IPS-18c (cell line): ENCODE measurements around the gene ARPC5.

Source experiments
- H3K4me3 ChIP-seq: 2 replicates; pipeline ENCODE4 v1.7.0; 2013; ENCODE audit warnings: low read depth, mild to moderate bottlenecking, low read length, moderate library complexity; ENCODE audit not compliant: insufficient read depth
- H3K9me3 ChIP-seq: one replicate; pipeline ENCODE4 v1.6.1; 2013; ENCODE audit warnings: mild to moderate bottlenecking, low read length, moderate library complexity; ENCODE audit not compliant: control insufficient read depth, insufficient read depth

Gene ARPC5

GRCh38 chr1:183580281-183580682 is 55.3 kb downstream of the ARPC5 start:
- no peak overlapping the region for H3K4me3 ChIP-seq
- H3K9me3 ChIP-seq, result no peaks in the 10 kb centered on the region

GRCh38 chr1:183578856-183579255 is 56.7 kb downstream of the ARPC5 start:
- no peak overlapping the region for H3K4me3 ChIP-seq
- H3K9me3 ChIP-seq, result no peaks in the 10 kb centered on the region

DNA sequence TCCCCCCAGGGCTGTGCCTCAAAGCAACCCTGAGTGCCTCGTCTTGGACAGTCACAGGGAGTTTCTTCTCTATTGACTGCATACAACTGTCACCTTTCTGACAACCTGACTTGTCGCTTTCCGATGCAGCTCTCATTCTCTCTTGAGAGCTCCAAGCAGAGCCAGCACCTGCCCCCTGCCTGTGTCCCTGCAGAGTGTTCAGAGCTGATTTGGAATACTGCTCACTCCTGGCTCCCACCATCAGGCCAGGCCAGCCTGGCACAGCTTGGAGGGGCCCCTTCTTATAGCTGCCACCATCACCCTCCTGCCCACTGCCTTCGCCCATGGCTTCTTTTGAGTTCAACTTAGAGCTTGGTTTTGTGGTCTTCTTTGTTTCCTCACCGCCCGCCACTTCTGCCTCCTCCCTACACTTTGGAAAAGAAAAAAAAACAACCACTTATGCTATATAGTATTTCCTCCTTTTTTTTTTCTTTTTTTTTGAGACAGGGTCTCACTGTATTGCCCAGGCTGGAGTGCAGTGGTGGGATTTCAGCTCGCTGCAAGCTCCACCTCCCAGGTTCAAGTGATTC is 57.6 kb downstream of the ARPC5 start:
- H3K9me3 ChIP-seq, result no peaks in the 10 kb centered on the region
- H3K4me3 ChIP-seq, result no peak overlapping the region

DNA sequence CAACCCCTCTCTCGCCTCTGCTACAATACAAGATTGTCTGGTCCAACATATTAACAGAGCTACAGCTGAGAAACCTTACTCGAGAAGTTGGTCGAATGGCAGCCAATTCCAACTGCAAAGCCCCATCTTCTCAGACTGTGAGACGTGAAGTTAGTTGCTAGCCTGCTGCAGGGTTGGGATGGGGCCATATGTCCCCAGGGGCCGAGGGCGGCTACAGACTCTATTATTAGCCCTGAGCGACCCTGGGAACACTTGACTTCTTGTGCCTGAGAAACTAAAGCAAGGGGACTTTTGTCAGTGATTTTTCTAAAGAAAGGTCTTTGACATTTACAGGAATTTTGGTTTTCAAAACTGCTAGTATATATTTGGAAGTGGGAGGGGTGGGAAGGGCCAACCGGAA is 59.0 kb downstream of the ARPC5 start:
- Histone ChIP-seq H3K4me3 (no peak overlapping the region), H3K9me3 (no peaks in the 10 kb centered on the region)

- Histone ChIP-seq H3K4me3 (no peak overlapping the region), H3K9me3 (no peaks in the 10 kb centered on the region)
Measured at GRCh38 chr1:183575606-183576005, 60.0 kb downstream of the ARPC5 start.

DNA sequence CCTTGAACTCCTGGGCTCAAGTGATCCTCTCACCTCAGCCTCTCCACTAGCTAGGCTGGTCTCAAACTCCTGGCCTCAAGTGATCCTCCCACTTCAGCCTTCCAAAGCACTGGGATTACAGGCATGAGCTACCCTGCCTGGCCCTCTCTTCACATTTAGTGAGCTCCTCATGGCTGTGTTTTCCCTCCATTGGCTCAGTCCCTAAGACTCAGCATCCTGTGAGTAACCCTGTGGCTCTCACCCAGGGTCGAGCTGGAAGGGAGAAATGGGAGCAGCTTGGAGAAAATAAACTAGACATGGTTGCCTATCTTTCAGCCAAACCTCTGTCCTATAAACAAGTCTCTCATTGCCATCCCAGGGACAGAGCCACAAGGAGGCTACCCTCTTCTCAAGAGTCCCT is 62.9 kb downstream of the ARPC5 start:
- H3K4me3 ChIP-seq, result no peak overlapping the region
- no peaks in the 10 kb centered on the region for H3K9me3 ChIP-seq

DNA sequence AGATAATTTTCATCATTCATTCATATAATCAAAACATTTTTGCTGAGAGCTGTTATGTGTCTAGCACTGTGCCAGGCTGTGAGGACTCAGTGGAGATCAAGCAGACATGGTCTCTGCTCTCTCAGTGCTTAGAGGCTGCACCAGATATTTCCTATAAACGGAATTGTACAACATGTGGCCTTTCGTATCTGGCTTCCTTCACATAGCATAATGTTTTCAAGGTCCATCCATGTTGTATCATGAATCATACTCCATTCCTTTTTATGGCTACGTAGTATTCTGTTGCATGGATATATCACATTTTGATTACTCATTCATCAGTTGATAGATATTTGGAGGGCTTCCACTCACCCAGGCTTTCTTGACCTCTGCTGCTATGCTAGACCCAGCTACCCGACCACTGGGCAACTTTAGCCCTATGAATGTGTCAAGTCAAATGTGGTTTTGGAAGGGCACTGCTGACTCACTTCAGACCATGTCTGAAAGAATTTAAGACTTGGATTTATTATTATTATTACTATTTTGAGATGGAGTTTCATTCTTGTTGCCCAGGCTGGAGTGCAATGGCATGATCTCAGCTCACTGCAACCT is 63.8 kb downstream of the ARPC5 start:
- Histone ChIP-seq H3K9me3 (no peaks in the 10 kb centered on the region), H3K4me3 (no peak overlapping the region)
